ENCODE measurements around the gene CLCN5.

Gene CLCN5

DNA sequence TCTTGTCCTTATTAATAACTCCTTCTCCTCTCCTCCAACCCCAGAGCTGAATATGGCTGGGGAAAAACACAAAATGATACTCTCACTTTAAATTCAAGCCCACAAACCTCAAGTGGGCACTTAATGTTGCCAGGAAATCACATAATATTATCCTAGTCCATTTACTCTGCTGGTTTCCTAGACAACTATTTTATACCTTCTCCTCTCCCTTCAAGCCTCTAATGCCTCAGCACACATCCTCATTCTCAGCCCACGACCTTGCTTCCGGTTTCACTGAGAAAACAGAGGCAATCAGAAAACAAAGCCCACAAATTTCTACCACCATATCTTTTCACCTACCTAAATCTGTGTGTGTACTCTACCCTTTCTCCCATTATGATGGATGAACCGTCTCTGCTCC, 12.1 kb upstream of the CLCN5 start:
- Histone ChIP-seq H3K4me1 (ENCODE audit: control insufficient read depth, insufficient read depth, low read length) (no peaks in the 10 kb centered on the region), H3K36me3 (ENCODE audit: control insufficient read depth, insufficient read depth, low read length) (no peaks in the 10 kb centered on the region), H3K27me3 (ENCODE audit: control insufficient read depth, insufficient read depth, low read length) (no peaks in the 10 kb centered on the region), H3K27ac (ENCODE audit: low read depth, low read length) (no peak overlapping the region), H3K4me3 (ENCODE audit: low read length) (no peak overlapping the region), H3K9ac (ENCODE audit: low read length) (no peak overlapping the region)

DNA sequence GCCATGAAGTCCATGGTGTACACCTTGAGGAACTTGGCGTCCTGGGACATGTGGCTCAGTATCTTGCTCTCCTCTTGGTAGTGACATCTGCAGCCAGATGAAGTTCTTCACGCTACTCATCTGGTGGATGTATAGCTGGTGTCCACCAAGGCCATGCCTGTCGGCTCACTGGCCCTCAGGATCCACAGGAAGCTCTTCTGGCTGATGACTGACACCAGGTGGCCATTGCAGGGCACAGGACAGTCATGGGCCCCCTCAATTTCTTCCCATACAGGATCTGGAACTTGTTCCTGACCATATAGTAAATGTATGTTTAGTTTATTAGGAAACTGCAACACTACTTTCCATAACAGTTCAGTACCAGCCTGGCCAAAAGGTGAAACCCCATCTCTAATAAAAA, 10.3 kb upstream of the CLCN5 start:
- H3K4me1 ChIP-seq (ENCODE audit: control insufficient read depth, insufficient read depth, low read length): no peaks in the 10 kb centered on the region
- no peaks in the 10 kb centered on the region for H3K36me3 ChIP-seq (ENCODE audit: control insufficient read depth, insufficient read depth, low read length)
- H3K27ac ChIP-seq (ENCODE audit: low read depth, low read length): no peak overlapping the region
- H3K9ac ChIP-seq (ENCODE audit: low read length): no peak overlapping the region
- no peaks in the 10 kb centered on the region for H3K27me3 ChIP-seq (ENCODE audit: control insufficient read depth, insufficient read depth, low read length)
- no peak overlapping the region for H3K4me3 ChIP-seq (ENCODE audit: low read length)

DNA sequence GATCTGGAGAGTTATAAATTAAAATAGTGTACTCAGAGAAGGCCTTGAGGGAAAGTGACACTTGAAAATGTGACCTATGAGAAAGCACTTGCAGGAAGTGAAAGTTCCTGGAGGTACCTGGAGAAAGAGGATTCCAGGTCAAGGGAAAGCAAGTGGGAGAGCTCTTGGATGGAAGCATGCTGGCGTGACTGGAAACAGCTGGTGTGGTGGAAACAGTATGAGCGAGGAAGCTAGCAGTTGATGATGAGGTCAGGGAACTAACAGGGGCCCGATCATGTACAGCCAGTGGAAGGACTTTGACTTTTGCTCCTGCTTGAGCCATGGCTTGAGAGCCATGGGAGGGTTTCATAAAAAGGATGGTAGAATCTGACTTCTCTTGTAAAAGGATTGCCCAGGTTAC, 9.5 kb upstream of the CLCN5 start:
- H3K27me3 ChIP-seq (ENCODE audit: control insufficient read depth, insufficient read depth, low read length): no peaks in the 10 kb centered on the region

DNA sequence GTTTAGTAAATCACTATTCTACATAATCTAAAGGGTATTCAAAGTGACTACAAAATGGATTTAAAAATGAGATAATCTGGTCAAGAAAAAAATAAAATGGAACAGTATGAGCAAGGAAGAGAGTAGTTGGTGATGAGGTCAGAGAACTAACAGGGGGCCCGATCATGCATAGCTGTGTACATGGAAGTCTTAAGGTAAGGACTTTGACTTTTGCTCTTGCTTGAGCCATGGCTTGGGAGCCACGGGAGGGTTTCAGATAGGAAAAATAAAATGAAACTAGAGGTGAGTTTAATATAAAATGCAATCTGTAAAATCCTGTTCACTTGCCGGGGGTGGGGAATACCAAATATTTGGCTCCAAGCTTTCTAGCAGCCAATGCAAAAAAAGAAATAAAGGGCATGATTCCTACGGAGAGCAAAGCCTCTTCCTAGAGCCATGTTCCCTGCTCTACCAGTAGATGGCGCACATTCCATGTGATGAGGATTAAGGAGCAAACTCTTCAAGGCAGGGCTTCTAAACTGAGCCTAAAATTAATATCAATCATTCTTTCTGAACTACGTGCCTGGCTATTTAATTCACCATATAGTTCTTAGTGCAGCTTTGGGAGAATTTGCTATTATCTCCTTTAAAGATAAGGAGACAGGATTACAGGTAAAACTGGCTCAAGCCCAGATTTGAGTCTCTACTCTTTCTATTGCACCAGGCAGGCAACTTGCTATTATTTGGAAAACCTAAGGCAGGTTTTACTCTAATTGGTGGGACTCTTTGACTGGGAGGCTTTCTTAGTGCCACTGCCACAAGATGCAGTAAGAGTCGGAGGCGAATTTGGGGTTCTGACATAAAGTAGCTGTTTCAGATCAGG, 6.8 kb upstream of the CLCN5 start:
- Histone ChIP-seq H3K9ac (ENCODE audit: low read length) (no peak overlapping the region), H3K27me3 (ENCODE audit: control insufficient read depth, insufficient read depth, low read length) (no peaks in the 10 kb centered on the region), H3K27ac (ENCODE audit: low read depth, low read length) (no peak overlapping the region), H3K4me1 (ENCODE audit: control insufficient read depth, insufficient read depth, low read length) (no peaks in the 10 kb centered on the region), H3K36me3 (ENCODE audit: control insufficient read depth, insufficient read depth, low read length) (no peaks in the 10 kb centered on the region), H3K4me3 (ENCODE audit: low read length) (no peak overlapping the region)

More for the DNA sequence above, 9.5 kb upstream of the CLCN5 start:
- H3K4me1 ChIP-seq (ENCODE audit: control insufficient read depth, insufficient read depth, low read length): no peaks in the 10 kb centered on the region
- H3K4me3 ChIP-seq (ENCODE audit: low read length): no peak overlapping the region
- no peak overlapping the region for H3K27ac ChIP-seq (ENCODE audit: low read depth, low read length)
- H3K36me3 ChIP-seq (ENCODE audit: control insufficient read depth, insufficient read depth, low read length): no peaks in the 10 kb centered on the region
- no peak overlapping the region for H3K9ac ChIP-seq (ENCODE audit: low read length)

DNA sequence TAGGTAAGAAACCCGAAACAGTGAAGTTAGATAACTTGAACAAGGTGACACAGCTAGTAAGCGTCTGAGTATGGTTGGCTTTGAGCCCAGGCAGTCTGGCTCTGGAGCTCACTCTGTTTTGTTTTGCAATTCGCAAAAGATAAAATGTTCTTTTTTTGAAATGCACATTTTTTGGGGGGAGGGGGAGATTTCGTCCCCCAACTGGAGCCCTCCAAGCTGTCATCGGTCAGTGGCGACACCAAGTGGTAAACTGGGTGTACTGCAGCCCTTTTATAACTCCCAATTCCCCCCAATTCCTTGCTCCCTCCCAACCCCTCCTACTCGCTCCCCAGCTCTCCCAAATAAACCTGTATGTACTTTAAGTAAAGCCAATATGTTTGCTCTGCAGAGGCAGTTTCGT, 2.8 kb upstream of the CLCN5 start:
- Histone ChIP-seq H3K9ac (ENCODE audit: low read length) (no peak overlapping the region), H3K4me3 (ENCODE audit: low read length) (no peak overlapping the region), H3K4me1 (ENCODE audit: control insufficient read depth, insufficient read depth, low read length) (no peaks in the 10 kb centered on the region), H3K36me3 (ENCODE audit: control insufficient read depth, insufficient read depth, low read length) (no peaks in the 10 kb centered on the region), H3K27me3 (ENCODE audit: control insufficient read depth, insufficient read depth, low read length) (no peaks in the 10 kb centered on the region), H3K27ac (ENCODE audit: low read depth, low read length) (no peak overlapping the region)

DNA sequence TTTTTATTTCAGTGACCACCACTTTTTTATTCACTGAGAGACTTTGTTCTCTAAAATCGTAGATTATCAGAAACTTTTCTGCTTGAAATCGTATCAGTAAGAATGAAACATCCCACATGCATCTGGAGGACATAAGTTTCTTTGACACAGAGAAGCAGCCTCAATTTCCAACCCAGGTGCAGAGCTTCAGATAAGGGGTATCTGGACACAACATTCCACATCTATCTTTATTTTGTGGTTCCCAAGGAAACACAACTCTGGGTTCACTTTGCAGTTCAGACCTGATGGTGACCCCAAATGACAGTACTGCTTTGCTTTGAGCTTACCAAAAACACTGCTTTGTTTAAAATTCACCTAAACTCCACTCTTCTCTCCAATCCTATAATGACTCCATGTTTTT, 1.3 kb upstream of the CLCN5 start:
- Histone ChIP-seq H3K27ac (ENCODE audit: low read depth, low read length) (no peak overlapping the region), H3K4me3 (ENCODE audit: low read length) (no peak overlapping the region), H3K9ac (ENCODE audit: low read length) (no peak overlapping the region)

DNA sequence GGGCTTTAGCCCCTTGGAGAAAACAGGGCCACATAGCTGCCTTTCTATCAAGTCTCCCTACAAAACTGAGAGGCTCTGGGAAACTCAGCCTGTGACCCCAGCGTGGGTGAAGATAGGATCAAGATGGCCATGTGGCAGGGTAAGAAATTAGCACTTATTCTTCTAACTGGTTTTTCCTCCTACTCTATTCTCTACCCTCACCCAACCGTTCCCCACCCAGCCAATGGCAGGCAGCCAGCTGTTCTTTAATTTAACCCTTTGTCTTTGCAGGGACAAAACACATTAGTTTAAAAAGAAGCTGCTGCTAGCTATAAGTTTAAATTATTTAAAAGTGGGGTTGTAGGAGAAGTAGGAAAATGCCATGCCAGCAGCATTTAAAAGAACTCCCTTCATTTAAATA, 2.8 kb downstream of the CLCN5 start:
- no peaks in the 10 kb centered on the region for H3K36me3 ChIP-seq (ENCODE audit: control insufficient read depth, insufficient read depth, low read length)
- H3K4me1 ChIP-seq (ENCODE audit: control insufficient read depth, insufficient read depth, low read length): no peaks in the 10 kb centered on the region
- H3K4me3 ChIP-seq (ENCODE audit: low read length): no peak overlapping the region
- no peaks in the 10 kb centered on the region for H3K27me3 ChIP-seq (ENCODE audit: control insufficient read depth, insufficient read depth, low read length)
- H3K9ac ChIP-seq (ENCODE audit: low read length): no peak overlapping the region
- H3K27ac ChIP-seq (ENCODE audit: low read depth, low read length): no peak overlapping the region

More for the DNA sequence above, 1.3 kb upstream of the CLCN5 start:
- Histone ChIP-seq H3K4me1 (ENCODE audit: control insufficient read depth, insufficient read depth, low read length) (no peaks in the 10 kb centered on the region), H3K27me3 (ENCODE audit: control insufficient read depth, insufficient read depth, low read length) (no peaks in the 10 kb centered on the region), H3K36me3 (ENCODE audit: control insufficient read depth, insufficient read depth, low read length) (no peaks in the 10 kb centered on the region)

DNA sequence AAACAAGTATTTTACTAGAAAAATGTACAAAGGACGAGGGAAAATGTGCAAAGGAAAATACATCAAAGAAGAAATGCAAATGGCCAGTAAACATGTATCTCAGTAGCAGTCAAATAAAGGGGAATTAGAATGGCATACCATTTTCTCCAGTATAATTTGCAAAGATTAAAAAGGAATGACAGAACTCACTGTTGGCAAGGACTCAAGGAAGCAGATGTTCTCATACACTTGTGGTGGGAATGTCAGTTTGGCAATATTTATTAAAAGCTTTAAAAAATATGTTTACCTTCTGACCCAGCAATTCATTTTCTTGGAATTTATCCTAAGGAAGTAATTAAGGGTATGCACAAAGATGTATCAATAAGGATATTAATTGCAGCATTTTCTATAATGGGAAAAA, 7.6 kb downstream of the CLCN5 start:
- no peaks in the 10 kb centered on the region for H3K27me3 ChIP-seq (ENCODE audit: control insufficient read depth, insufficient read depth, low read length)
- no peak overlapping the region for H3K27ac ChIP-seq (ENCODE audit: low read depth, low read length)
- H3K4me3 ChIP-seq (ENCODE audit: low read length): no peak overlapping the region
- H3K9ac ChIP-seq (ENCODE audit: low read length): no peak overlapping the region
- H3K4me1 ChIP-seq (ENCODE audit: control insufficient read depth, insufficient read depth, low read length): no peaks in the 10 kb centered on the region
- no peaks in the 10 kb centered on the region for H3K36me3 ChIP-seq (ENCODE audit: control insufficient read depth, insufficient read depth, low read length)

DNA sequence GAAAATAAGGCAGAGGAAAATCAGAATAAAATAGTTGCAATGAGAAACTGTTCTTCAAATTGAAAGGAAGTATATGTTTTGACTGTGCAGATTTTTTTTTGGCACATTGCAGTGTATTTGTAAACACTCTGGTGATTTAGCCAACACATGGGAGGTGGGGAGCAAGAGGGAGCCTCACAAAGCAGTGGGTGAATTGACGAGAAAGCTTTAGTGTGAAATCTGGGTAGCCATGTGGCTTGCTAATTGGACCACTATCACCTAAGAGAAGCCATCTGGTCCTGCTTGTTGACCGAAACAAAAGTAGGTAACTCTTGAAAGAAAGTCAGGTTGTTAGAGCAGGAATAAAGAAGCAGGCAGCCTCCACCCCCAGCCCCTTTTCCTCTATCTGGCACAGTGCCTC, 10.4 kb downstream of the CLCN5 start:
- H3K27ac ChIP-seq (ENCODE audit: low read depth, low read length): no peak overlapping the region
- H3K4me1 ChIP-seq (ENCODE audit: control insufficient read depth, insufficient read depth, low read length): no peaks in the 10 kb centered on the region
- H3K27me3 ChIP-seq (ENCODE audit: control insufficient read depth, insufficient read depth, low read length): no peaks in the 10 kb centered on the region
- H3K36me3 ChIP-seq (ENCODE audit: control insufficient read depth, insufficient read depth, low read length): no peaks in the 10 kb centered on the region
- no peak overlapping the region for H3K9ac ChIP-seq (ENCODE audit: low read length)
- no peak overlapping the region for H3K4me3 ChIP-seq (ENCODE audit: low read length)

DNA sequence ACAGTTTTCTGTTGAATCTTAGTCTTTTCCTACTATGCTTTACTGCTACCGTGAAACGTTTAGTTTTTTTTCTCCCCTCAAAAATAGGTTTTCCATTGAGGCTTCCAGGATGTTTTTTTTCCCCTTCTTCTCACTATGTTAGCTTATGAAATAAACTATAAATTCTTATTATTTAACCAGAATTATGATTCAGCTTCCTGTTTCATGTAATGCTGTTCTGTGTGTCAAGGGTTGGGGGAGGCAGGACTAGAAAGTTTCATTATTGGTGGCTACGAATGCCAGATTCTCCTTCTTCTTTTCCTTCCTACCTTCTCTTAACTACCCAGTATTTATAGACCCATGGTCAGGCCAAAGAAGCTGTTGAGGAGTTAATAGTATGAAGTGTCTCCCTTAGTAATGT, 11.8 kb downstream of the CLCN5 start:
- no peak overlapping the region for H3K27ac ChIP-seq (ENCODE audit: low read depth, low read length)
- no peak overlapping the region for H3K9ac ChIP-seq (ENCODE audit: low read length)
- no peaks in the 10 kb centered on the region for H3K27me3 ChIP-seq (ENCODE audit: control insufficient read depth, insufficient read depth, low read length)
- H3K4me3 ChIP-seq (ENCODE audit: low read length): no peak overlapping the region
- no peaks in the 10 kb centered on the region for H3K36me3 ChIP-seq (ENCODE audit: control insufficient read depth, insufficient read depth, low read length)
- no peaks in the 10 kb centered on the region for H3K4me1 ChIP-seq (ENCODE audit: control insufficient read depth, insufficient read depth, low read length)

DNA sequence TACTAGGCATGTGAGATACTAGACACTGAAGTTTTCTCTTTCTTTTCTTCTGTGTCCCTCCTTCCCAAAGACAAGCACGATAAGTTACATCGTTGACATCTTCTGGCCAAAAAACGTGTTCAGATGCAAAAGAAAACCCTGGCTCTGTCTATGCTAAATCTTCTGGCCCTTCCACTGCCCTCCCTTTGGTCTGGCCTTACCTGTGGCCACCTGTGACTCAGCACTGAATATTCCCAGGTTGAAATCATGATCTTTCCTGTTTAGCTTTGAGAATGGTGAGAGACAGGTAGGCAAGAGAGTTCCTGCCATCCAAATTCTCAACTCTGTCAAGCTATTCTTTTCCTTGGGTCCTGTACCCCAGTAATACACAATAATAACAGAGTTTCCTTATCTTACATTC, 12.3 kb downstream of the CLCN5 start:
- Histone ChIP-seq H3K9ac (ENCODE audit: low read length) (no peak overlapping the region), H3K36me3 (ENCODE audit: control insufficient read depth, insufficient read depth, low read length) (no peaks in the 10 kb centered on the region), H3K27ac (ENCODE audit: low read depth, low read length) (no peak overlapping the region), H3K27me3 (ENCODE audit: control insufficient read depth, insufficient read depth, low read length) (no peaks in the 10 kb centered on the region), H3K4me1 (ENCODE audit: control insufficient read depth, insufficient read depth, low read length) (no peaks in the 10 kb centered on the region), H3K4me3 (ENCODE audit: low read length) (no peak overlapping the region)

DNA sequence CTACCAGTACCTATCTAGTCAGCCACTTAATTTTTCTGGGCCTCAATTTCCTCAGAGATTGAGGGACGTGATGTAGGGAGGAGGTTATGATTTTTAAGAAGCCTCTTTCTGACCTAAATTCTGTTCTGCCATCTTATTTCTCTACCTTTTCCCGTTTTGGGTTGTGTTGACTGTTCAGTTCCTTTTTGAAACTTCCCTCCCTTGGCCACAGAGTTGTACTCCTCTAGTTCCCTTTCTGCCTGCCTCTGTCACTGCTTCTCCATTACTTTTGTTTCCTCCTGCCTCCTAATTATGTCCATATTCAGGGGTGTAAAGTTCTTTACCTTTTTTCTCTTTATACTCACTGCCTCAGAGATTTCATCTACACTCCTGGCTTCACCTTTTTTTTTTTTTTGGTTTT, 25.4 kb downstream of the CLCN5 start:
- Histone ChIP-seq H3K4me1 (ENCODE audit: control insufficient read depth, insufficient read depth, low read length) (no peaks in the 10 kb centered on the region), H3K9ac (ENCODE audit: low read length) (no peak overlapping the region), H3K4me3 (ENCODE audit: low read length) (no peak overlapping the region), H3K27me3 (ENCODE audit: control insufficient read depth, insufficient read depth, low read length) (no peaks in the 10 kb centered on the region), H3K36me3 (ENCODE audit: control insufficient read depth, insufficient read depth, low read length) (no peaks in the 10 kb centered on the region), H3K27ac (ENCODE audit: low read depth, low read length) (no peak overlapping the region)

DNA sequence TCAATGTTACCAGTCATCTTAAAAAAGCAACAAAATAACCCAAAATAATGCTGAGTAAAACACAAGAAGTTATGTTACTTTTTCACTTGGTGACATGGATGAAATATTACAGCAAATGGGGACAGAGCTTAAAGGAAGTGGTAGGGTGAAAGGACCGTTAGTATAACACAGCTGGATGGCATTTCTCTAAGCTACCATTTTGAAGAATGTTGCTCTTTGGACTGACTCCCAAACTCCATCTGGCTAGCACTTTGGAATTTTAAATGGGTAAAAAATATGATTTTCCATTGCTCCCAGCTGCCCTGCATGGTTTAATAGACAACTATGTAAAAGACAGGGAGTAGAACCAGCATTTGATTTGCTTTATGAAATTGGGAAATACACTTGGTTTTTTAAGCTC, 27.6 kb downstream of the CLCN5 start:
- Histone ChIP-seq H3K27ac (ENCODE audit: low read depth, low read length) (no peak overlapping the region), H3K4me1 (ENCODE audit: control insufficient read depth, insufficient read depth, low read length) (no peaks in the 10 kb centered on the region), H3K36me3 (ENCODE audit: control insufficient read depth, insufficient read depth, low read length) (no peaks in the 10 kb centered on the region), H3K4me3 (ENCODE audit: low read length) (no peak overlapping the region), H3K9ac (ENCODE audit: low read length) (no peak overlapping the region), H3K27me3 (ENCODE audit: control insufficient read depth, insufficient read depth, low read length) (no peaks in the 10 kb centered on the region)

All from rectal smooth muscle tissue (tissue), 1 donor.